C1 segment of cervical spinal cord (tissue), 14 donors: ENCODE results near the gene OR7A5.
A peak's percentile ranks its signal among the peaks of the same experiment; 100 is the strongest.
"Not testable (repeated sequence)": the region's sequence is repeated elsewhere in the genome, so short reads cannot be mapped to it uniquely, and the experiment has no call there.

Source experiments
- DNase-seq, 14 donors: peaks; one replicate each; lab custom pipeline; 2025; lab: John Stamatoyannopoulos, UW

OR7A5 gene

GRCh38 chr19:14835011-14835410 lies at the start of gene OR7A5, which contains the start of gene OR7C1:
TSS of gene OR7A5 (minus strand) at chr19:14835185. CDS start at chr19:14828241, 6,944 bp downstream.
TSS of gene OR7C1 (minus strand) at chr19:14835185. CDS start at chr19:14800136, 35,049 bp downstream.
- peak in 4 of 14 donors; percentile 2 to 30 (median 13) for DNase-seq

GRCh38 chr19:14871619-14872230 lies 36.7 kb upstream of the OR7A5 start:
- no peak for DNase-seq

GRCh38 chr19:14868497-14868896 lies 33.5 kb upstream of the OR7A5 start:
- DNase-seq, result no peak

GRCh38 chr19:14848822-14849221 lies 13.8 kb upstream of the OR7A5 start, which contains the start of gene OR7A10:
TSS of gene OR7A10 (minus strand) at chr19:14848922. CDS start at chr19:14841877, 7,045 bp downstream.
- no peak for DNase-seq

- DNase-seq, result no peak
Observed at GRCh38 chr19:14843578-14843977, 8.6 kb upstream of the OR7A5 start.

GRCh38 chr19:14843169-14843568 lies 8.2 kb upstream of the OR7A5 start:
- DNase-seq, result no peak

- no peak for DNase-seq
Observed at GRCh38 chr19:14840206-14840605, 5.2 kb upstream of the OR7A5 start.

GRCh38 chr19:14837391-14837790 lies 2.4 kb upstream of the OR7A5 start:
- no peak for DNase-seq

GRCh38 chr19:14830702-14831101 lies 4.3 kb downstream of the OR7A5 start:
- no peak for DNase-seq

- no peak for DNase-seq
Observed at GRCh38 chr19:14826006-14826405, 9.0 kb downstream of the OR7A5 start.

- no peak for DNase-seq
Observed at GRCh38 chr19:14821937-14822336, 13.0 kb downstream of the OR7A5 start.

- no peak for DNase-seq
Observed at GRCh38 chr19:14818588-14818987, 16.4 kb downstream of the OR7A5 start.

- DNase-seq, result no peak
Observed at GRCh38 chr19:14817052-14817451, 17.9 kb downstream of the OR7A5 start.

- no peak for DNase-seq
Observed at GRCh38 chr19:14814982-14815652, 19.9 kb downstream of the OR7A5 start.

- no peak for DNase-seq
Observed at GRCh38 chr19:14809272-14810057, 25.5 kb downstream of the OR7A5 start.

GRCh38 chr19:14804765-14805164 lies 30.2 kb downstream of the OR7A5 start:
- DNase-seq, result no peak

GRCh38 chr19:14798760-14799159 lies 36.2 kb downstream of the OR7A5 start:
- DNase-seq, result no peak

GRCh38 chr19:14796021-14796420 lies 39.0 kb downstream of the OR7A5 start:
- DNase-seq, result no peak

GRCh38 chr19:14795078-14795721 lies 39.8 kb downstream of the OR7A5 start:
- DNase-seq, result no peak

- DNase-seq, result not testable (repeated sequence)
Observed at GRCh38 chr19:14792250-14792649, 42.7 kb downstream of the OR7A5 start.

GRCh38 chr19:14786421-14786851 lies 48.5 kb downstream of the OR7A5 start:
- DNase-seq, result peak in 2 of 14 donors; percentile 1 to 9
